LNCaP clone FGC (cell line): ENCODE results near the gene TGFA.

Source experiments
- DNase-seq: peaks from one replicate; pipeline ENCODE4 v3.0.0-alpha.2; 2011; ENCODE audit warnings: low read depth
- H3K4me3 ChIP-seq: 2 replicates; pipeline ENCODE4 v1.5.1; 2011; ENCODE audit warnings: mild to moderate bottlenecking, low read depth, low read length, control low read depth
- CTCF ChIP-seq: IDR thresholded peaks from 2 replicates; pipeline ENCODE4 v1.5.1; 2012; ENCODE audit warnings: mild to moderate bottlenecking; ENCODE audit not compliant: control insufficient read depth, insufficient read depth; ENCODE audit errors: extremely low read depth

Gene TGFA

DNA sequence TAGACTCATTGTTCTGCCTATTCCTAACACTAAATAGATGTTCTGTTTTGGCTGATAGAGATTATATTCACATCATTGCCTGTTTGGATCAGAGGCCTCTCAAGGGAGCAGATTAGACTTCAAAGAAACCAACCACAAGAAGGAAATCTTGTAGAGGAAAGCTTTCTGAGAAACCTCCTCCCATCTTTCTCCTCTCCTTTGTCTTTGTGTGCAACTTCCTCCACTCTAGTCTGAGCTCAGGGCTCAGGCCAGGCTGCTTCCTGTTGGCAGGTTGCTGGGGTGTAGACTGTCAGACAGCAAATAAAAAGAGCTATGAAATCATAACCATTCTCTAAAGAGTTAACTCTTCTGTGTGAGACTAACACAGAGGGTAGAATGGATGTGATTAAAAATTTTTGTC lies 113.0 kb downstream of the TGFA start:
- no peak overlapping the region for H3K4me3 ChIP-seq
- DNase-seq: no peak
- no peak for TF ChIP-seq CTCF

DNA sequence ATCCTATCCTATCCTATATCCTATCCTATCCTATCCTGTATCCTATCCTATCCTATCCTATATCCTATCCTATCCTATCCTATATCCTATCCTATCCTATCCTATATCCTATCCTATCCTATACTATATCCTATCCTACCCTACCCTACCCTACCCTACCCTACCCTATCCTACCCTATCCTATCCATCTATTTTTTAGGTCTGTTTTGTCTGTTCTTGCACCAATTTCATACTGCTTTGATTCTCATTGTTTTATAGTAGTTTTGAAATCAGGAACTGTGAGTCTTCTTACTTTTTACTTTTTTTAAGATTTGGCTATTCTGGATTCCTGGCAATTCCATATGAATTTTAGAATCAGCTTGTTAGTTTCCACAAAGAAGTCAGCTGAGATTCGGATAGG lies 118.5 kb downstream of the TGFA start:
- no peak overlapping the region for H3K4me3 ChIP-seq
- no peak for TF ChIP-seq CTCF
- no peak for DNase-seq

GRCh38 chr2:70433315-70433714 lies 120.3 kb downstream of the TGFA start:
- no peak overlapping the region for H3K4me3 ChIP-seq

DNA sequence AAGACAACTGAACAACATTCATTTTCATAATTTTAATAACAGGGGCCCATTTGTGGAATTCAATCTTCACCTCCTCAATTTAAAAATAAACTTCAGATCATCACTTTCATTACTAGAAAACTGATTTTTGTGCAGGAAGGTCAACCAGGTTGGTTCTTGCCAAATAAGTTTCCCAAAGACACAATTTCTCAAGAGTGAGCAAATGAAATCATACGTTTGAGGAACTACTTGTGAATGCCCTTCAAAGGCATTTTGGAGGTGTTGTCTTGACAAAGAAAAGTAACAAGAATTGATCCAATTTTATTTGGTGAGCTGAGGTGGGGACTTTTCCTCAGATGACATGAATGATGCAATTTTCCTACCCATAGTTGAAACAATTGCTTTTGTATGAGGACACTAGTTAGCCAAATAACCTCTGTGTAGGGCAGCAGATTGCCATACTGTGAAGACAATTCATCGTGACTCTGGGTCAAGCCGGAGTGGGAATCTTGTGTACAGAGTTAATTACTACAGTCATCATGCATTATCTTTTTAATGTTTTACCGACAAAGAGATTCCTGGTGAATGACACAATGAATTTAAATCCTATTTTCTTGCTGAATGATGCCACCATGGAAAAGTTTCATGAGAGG lies 121.8 kb downstream of the TGFA start:
- no peak for TF ChIP-seq CTCF
- DNase-seq: no peak

More at GRCh38 chr2:70433315-70433714, 120.3 kb downstream of the TGFA start:
- no peak for TF ChIP-seq CTCF
- DNase-seq: no peak

GRCh38 chr2:70426341-70426740 lies 127.3 kb downstream of the TGFA start:
- no peak for DNase-seq
- H3K4me3 ChIP-seq: no peak overlapping the region
- no peak for TF ChIP-seq CTCF

More for the DNA sequence above, 121.8 kb downstream of the TGFA start:
- H3K4me3 ChIP-seq: no peak overlapping the region

DNA sequence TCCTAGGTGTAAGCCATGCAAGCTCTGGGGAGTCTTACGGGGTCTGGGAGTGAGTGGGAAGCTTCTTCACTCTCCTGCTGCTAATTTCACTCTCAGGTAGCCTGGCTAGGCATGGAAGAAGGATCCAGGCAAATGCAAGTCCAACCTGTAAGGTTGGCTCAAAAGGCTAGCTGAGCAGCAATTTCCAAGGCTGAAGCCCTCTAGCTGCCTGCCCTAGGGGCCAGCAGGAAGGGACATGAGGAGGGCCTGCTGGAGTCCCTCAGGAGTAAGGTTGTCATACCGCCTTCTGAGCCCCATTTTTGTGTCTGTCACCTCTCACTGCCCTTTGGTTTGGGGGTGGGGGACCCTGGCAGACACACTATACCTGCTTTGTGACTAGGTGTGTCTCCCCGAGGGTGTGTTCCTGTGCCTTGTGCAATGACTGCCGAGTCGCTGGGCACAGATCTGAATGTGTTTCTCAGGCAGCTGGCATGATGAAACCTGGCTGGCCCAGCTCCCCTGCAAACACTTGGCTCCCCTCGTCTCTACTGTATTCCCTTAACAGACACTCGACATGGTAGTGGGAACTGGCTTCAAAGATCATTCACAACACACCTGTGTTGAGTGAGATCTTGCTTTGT lies 127.8 kb downstream of the TGFA start:
- no peak for TF ChIP-seq CTCF

DNA sequence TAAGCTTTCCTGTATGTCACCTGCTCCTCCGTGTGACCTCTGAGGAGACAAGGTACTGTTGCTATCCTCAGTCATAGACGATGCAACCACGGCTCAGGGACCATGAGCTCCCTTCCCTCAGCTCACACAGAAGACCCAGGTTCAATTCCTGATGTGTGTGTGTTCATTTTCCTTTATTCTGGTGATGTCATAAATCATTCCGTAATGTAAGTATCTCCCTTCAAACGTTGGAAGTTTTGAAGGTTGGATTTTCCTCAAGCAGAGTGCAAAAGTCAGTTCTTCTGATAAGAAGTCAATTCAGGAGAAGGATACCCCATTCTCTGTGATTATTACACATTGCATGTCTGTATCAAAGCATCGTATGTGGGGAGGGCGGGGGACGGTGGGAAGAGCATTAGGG lies 132.9 kb downstream of the TGFA start:
- DNase-seq: no peak
- H3K4me3 ChIP-seq: no peak overlapping the region
- no peak for TF ChIP-seq CTCF

More for the DNA sequence above, 127.8 kb downstream of the TGFA start:
- H3K4me3 ChIP-seq: no peak overlapping the region
- DNase-seq: no peak
